Left kidney (tissue), 2 donors: Measurements from ENCODE around the gene DCAF7. TPM values are rescaled to one million over a fixed set of nuclear protein-coding genes. Genes with fewer than 3 reads are reported as not detected.

ENCODE experiments used
- DNase-seq: peaks from one replicate; pipeline ENCODE4 v3.0.0-alpha.2; 2013
- polyA plus RNA-seq: library from polyadenylated mRNA; unstranded; fragments of 120-200 nt; gene quantifications from one replicate; pipeline ENCODE4 v1.2.1, GENCODE V29; 2013; ENCODE audit not compliant: insufficient read length

The DCAF7 gene
- polyA plus RNA-seq, 1 donor, result 117 TPM

DNA sequence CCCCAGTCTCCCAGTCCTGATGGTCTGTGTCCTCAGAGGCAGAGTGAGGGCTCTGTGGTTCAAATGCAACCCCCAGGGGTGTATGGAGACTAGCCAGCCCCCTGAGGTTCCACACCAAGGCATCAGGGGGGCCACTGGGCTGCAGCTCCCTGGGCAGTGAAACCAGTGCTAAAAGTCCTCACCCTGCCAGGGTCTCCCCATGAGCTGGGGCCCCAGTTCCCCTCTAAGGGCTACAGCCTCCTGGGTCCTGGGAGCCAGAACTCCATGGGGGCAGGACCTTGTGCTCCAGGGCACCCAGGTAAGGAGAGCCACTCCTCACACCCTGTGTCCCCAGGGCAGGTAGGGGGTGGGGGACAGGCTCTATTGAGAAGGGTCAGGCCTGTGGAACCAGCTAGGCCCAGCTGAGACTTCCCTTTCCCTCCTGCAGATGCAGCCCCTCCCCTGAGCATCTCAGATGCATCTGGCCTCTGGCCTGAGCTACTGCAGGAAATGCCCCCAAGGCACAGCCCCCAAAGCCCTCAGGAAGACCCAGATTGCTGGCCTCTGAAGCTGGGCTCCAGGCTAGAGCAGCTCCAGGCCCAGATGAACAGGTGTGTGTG lies 6.4 kb upstream of the DCAF7 start:
- DNase-seq, result no peak

DNA sequence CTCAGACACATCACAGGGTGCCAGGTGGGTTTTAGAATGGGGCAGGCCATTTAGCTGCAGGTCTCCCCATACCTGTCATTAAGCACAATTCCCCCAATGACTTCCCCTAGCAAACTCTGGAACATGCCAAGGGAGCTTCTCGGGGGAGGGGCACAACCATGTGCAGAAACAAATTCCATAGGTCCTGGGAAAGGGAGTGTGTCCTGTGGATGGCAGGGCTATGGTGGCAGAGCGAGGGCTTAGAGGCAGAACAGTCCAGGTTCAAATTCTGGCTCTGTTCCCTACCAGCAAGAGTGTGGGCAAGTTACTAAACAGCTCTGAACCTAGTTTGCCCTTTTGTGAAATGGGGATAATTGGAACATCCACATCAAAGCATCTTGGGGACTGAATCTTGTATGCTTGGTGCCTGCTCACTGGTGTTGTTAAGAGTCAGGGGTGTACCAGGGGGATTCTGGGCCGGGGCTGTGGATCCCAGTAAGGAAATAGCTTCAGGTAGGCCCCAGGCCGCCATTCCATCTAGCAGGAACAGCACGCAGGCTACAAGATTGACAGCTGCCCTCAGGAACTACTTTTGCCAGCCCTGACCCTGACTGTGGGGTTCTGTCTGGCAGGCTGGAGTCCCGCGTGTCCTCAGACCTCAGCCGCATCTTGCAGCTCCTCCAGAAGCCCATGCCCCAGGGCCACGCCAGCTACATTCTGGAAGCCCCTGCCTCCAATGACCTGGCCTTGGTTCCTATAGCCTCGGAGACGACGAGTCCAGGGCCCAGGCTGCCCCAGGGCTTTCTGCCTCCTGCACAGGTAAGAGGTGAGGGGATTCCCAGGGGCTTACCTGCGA lies 5.6 kb upstream of the DCAF7 start:
- DNase-seq, result no peak

DNA sequence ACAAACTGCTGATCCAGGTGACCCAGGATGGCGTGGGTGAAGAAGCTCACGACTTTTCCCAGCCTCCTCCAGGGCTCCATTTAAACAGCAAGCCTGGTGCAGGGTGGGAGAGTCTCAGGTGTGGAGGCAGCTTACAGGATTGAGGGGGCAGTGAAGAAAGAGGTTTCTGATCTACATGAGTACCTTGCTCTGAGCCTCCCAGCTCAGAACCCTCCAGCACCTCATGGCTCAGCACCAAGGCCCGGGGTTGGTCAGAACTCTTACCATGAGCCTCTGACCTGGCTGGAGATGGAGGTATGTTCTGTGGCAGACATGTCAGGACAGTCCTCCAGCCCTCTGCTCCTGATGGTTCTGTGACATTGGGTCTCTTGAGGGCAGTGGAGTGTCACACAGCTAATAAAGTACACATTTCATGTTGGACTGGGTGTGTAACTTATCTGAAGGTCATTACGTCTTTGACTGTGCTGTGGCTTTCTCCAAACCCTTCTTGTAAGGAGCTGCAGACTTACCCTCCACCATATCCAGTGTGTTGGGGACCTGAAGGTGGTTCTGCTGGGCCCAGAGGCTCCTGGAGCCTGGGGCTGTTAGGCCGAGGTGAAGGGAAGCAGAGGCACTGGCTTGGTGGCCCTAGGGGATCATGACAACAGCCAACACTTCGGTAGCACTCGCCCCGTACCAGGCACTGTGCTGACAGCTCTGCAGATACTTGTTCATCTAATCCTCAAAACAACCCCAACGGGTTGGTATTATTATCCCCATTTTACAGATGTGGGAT lies 3.8 kb upstream of the DCAF7 start:
- no peak for DNase-seq

DNA sequence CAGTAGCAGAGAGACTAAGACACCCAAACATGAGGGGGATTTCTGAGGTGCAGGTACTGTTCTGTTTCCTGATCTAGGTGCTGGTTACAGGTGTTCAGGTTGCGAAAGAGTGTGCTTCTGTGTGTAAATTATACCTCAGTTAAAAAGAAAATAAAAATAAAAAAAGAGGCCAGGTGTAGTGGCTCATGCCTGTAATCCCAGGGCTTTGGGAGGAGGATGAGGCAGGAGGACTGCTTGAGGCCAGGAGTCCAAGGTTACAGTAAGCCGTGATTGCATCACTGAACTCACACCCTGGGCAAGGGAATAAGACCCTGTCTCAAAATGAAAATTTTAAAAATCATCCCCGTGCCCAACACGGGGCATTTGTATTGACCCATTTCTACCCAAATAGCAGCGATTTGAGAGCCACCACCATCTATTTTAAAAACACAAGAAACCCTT lies 3.2 kb upstream of the DCAF7 start:
- DNase-seq, result no peak

DNA sequence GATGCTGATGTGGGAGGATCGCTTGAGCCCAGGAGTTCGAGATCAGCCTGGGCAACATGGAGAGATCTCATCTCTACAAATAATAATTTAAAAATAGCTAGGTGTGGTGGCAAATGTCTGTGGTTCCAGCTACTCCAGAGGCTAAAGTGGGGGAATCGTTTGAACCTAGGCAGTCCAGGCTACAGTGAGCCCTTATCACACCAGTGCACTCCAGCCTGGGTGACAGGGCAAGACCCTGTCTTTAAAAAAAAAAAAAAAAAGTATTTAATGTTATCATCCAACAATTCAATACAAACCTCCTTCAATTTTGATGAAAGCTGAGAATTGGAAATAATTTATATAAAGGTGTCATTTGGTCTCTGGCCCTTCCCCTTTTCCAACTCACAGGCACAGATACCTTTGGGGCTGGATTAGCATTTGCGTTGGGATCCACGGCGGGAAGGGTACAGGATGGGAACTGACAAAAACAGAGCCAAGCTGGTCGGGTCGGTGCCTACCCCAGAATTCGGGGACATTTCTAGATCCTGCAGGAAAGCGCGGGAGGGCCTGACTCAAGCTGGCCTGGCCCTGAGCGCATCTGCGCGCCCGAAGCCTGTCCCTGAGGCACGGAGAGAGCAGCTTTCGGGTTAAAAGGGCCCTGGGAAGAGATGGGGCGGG lies 860 bp upstream of the DCAF7 start:
- no peak for DNase-seq

DNA sequence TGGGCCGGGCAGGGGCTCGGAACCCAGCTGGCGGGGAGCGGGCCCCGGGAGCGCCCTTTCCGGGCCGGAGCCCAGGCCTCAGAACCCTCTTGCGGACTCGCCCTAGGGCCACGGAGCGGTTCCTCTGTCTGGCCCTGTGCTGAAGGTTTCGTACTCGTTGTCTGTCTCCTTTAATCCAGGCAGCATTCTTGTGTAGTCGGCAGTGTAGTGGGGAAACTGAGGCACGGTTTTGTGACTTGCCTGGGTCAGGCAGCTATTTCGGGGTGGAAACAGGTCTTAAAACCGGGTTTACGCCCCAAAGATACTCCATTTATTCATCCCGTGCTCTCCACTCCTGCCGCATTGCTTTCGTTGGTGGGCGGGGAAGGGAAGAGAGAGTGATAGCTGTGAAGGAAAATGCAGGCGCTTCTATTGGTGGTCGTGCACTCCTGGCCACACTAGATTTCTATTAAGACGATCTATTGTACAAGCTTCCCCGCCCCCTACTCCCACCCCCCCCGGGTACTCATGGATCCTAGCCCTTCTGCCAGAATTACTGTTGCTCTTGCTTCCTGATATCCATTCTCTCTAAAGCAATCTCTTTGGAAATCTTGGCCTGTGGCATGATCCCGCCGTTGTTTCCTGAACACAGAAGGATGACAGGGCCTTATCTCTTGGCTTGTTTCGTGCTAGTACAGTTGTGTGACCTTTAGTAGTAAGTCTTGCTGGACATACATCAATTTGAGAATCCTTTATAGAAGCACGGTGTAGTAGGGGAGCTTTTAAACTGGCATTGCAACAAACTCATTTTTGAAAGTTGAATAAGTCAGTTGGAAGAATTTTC lies 751 bp downstream of the DCAF7 start:
- no peak for DNase-seq

DNA sequence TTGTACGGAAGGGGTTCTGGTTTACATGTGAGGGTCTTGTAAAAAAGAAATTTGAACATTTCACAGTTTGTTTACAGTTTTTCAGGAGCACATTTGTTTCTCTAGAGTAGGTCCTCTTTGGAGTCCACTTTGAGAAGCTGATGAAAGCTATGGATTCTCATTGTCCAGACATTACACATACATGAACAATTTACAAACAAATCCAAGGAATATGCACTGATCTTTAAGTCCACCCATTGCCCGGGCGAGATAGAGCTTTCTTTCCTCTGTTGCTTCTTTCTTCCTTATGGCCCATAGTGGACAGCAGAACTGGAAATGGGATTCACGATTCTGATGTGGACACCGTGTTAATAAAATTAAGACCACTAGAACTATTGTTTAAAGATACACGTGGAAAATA lies 1.9 kb downstream of the DCAF7 start:
- DNase-seq, result no peak

DNA sequence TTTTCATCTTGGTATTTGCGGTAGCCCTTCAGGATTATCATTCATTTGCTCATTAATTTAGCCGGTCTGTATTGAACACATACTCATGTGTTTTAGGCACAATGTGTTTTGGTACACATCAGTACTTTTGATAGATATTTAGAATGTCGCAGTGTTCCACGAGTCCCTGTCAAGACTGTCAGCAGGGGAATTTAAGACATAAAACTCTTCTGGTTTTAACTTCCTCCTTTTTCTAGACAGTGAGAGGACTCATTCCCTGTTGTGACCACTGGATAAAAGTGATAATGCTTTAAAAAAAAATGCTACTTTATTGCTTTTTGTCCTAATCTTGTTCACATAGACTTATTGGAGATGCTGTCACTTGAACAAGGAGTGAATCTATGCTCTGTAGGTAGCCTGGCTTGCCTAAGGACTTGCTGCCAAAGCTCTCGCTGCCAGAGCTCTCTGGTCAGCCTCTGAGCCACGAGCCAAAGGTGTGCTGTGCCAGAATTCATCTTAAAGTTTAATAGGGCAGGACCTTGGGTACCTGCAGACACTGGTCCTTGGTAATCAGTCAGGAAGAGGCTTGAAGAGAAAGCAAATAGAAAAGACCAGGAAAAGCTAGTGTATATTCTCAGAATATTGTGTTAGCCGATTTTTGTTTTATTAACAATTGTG lies 5.4 kb downstream of the DCAF7 start:
- DNase-seq, result no peak

DNA sequence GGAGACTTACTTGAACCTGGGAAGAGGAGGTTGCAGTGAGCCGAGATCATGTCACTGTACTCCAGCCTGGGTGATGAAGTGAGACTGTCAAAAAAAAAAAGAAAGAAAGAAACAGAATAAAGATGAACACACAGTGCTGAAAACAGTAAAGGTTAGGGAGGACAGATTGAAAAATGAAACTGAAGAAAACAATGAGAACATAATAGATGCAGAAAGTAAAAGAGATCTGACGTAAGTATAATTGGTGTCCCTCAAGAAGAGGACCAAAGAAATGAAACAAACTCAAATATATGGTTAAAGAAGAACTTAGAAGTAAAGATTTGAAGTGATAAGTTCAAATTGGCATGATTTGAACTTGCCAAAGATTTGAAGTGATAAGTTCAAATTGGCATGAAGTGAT lies 7.1 kb downstream of the DCAF7 start:
- DNase-seq, result no peak

DNA sequence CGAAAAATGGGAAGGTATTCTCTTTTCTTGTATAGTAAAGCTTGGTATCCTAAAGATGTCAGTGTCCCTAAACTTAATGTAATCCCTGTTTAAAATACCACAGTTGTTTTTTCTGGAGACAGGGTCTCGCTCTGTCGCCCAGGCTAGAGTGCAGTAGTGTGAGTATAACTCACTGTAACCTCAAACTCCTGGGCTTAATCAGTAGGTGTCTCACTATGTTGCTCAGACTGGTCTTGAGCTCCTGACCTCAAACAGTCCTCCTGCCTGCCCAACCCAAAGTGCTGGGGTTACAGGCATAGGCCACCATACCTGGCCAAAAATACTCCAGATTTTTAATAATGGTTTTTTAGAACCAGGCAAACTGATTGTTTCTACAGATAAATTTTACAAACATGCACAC lies 8.2 kb downstream of the DCAF7 start:
- DNase-seq, result no peak

DNA sequence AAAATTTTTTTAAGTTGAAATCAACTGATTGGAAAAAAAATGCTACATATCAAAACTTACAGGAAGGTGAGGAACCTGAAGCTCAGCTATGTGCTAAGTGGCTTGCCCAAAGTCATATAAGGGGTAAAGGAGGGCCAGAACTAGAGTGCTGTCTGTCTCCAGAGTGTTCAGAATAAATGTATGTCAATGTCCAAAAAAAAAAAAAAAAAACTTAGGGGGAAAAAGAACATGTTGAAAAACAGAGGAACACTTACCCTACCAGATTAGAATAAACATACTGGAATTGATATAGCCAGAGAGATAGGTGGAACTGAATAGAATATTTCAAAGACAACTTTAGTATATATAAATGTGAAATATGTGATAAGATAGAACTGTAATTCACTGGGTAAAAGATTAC lies 11.5 kb downstream of the DCAF7 start:
- no peak for DNase-seq

DNA sequence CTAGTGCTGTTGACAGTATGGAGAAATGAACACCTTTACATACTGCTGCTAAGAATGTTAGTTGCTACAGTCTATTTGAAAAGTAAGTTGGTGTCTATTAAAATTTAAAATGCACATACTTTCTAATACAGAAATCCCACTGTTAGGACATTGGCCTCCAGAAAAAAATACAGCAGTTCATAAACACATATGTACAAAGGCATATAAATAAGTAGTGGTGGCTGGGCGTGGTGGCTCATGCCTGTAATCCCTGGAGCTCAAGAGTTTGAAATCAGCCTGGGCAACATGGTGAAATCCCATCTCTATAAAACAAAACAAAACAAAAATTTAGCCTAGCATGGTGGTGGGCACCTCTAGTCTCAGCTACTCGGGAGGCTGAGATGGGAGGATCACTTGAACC lies 13.1 kb downstream of the DCAF7 start:
- no peak for DNase-seq

DNA sequence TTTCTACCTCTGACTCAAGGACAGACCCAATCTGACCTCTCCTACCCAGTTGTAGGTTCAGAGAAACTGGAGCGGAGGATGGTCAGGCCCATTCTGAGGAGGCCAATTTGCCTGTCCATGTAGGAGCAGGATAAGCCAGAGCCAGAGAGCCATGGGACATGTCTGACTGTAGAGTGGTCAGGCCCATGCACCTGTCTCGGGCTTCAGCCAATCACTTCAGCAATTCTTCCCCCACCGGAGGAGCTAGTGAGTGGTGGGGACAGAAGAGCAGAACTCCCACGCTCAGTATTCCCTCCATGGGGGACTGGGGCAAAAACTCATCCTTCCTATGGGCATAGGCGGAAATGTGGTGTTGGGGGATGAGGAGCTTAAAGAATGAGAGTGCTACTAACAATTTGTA lies 14.3 kb downstream of the DCAF7 start:
- DNase-seq, result no peak

DNA sequence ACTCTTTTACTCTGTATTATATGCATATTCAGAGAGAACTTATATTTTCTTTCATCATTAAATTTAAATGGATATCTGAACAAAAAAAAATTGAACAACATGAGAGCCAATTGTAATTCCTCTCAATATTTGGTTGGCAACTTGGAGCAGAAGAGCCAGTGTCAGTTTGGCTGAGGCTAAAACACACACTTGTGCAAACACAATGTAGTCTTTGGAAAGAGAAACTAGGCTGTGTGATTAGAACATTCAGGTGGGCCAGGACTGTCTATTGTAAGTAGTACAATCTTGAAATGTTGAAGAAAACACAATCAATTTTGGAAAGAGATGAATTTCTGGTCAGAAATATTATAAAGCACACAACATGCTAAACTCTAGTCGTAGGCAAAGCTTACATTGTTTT lies 17.0 kb downstream of the DCAF7 start:
- no peak for DNase-seq

DNA sequence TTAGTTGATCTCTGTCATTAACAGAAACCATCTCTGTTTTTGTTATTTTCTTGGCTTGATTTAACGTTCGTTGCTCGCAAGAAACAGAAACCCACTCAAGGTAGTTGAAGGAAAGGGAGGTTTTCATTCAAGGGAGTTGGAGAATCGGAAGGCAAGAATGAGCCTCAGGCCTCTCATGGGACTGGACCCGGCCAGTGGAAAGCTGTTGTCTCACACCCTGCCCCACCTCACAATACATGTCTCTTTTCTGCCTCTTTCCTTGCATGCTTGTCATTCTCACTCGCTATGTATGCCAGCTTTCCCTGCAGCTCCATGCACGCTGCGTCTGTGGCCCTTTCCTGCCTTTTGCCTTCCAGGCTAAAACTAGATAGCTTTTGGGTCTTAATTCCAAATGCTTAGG lies 18.3 kb downstream of the DCAF7 start:
- DNase-seq, result no peak

DNA sequence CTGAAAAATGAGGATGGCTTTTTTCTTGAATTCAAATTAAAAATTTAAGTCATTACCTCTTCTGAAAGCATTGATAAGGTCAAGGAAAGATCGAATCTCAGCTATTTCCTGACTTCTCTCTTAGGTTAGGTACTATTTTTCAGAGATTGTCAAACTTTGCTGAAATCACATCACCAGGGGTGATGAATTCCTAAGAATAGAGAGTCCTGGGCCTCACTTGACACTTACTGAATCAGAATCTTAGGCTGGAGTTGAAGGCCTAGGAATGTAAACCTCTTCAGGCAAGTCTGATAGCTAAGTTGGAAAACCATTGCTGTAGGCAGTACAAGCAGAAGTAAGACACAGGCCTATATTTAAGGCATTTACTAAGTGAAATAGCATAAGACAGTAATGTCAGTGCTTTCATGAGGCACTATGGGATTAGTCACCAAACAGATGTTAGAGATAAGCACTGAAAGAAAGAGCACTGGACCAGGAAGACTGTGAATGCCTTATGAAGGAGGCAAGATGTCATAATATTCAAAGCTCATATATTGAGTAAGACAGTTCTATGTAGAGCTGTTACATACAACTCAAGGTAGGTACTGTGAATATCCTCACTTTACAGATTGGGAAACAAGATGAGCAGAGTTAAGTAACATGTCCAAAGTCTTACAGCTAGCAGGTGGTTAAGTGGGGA lies 21.5 kb downstream of the DCAF7 start:
- no peak for DNase-seq

DNA sequence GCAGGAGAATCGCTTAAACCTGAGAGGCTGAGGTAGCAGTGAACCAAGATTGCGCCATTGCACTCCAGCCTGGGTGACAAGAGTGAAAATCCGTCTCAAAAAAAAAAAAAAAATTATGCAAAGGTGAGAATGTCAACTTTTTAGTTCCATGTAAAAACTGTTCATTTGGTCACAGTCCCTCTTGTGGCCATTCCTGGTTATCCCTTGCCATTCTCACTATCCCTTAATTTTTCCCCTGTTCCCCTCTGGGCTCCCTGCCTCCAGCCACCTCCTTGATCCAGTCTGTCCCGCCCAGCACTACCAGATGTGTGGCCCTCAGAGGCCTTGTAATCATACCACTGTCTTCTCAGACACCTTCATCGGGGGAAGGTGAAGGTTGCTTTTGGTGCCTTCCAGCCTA lies 23.4 kb downstream of the DCAF7 start:
- no peak for DNase-seq

DNA sequence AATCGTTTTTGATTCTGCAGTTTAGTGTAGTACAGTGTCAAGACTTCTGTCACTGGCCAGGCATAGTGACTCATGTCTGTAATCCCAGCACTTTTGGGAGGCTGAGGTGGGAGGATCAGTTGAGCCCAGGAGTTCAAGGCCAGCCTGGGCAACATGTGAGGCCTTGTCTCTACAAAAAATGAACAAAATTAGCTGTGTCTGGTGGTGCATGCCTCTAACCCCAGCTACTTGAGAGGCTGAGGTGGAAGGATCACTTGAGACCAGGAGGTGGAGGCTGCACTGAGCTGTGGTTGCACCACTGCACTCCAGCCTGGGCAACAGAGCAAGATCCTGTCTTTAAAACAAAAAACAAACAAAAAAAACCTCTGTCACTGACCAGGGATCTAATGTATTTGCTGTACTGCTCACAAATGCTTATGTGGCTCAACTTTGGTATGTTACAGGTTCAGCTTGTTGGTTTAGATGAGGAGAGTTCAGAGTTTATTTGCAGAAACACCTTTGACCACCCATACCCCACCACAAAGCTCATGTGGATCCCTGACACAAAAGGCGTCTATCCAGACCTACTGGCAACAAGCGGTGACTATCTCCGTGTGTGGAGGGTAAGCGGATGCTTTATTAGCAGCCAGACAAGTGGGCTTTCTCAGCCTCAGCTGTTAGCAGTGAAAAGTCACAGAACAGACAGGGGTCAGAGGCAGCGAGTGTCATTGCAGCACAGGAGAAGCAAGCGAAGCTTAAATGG lies 27.9 kb downstream of the DCAF7 start:
- no peak for DNase-seq

DNA sequence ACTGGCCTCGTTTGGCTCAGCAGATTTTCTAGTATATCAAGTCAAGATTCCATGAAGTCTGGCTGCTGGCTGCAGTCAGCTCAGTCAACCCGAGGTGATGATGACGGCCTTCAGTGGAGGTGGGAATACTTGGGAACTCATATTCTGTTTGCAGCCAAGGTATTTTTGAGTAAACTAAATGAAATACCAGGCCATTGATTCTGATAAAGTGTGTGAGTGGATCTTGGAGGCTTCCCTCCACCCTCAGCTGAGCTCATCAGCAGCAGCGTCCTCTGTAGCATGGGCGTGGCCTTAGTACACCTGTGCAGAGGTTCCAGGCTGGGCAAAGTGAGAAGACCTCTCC lies 28.5 kb downstream of the DCAF7 start:
- DNase-seq, result no peak

DNA sequence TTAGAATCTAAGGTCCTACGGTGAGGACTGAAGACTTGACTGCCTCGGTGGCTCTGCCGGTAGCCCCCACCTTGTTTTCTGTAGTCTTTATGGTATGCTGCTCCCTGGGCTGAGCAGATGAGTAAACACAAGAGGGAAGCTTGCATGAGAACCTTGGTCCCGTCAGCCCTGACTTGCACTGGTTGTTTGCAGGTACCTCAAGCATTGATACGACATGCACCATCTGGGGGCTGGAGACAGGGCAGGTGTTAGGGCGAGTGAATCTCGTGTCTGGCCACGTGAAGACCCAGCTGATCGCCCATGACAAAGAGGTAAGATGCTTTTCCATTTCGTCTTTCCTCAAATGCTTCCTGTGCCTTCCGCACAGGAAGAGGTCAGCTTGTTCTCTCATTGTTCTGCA lies 29.4 kb downstream of the DCAF7 start:
- no peak for DNase-seq
